Fibroblast of mammary gland (primary cell): ENCODE measurements around the gene OVCH1.
A peak's percentile ranks its signal among the peaks of the same experiment; 100 is the strongest.

Source experiments
- DNase-seq: peaks from one replicate; pipeline ENCODE4 v3.0.0-alpha.2; 2010; ENCODE audit warnings: low read depth
- H3K4me3 ChIP-seq: 2 replicates; pipeline ENCODE4 v1.5.1; 2011; ENCODE audit warnings: low read depth, mild to moderate bottlenecking, low read length, moderate library complexity; ENCODE audit not compliant: control insufficient read depth
- TF ChIP-seq, protein P1 (sequence below): conservative IDR thresholded peaks from 2 replicates; pipeline ENCODE4 v1.5.1; 2011; ENCODE audit warnings: low read depth, low read length, inconsistent platforms; ENCODE audit not compliant: control insufficient read depth, insufficient read depth

OVCH1 gene

DNA sequence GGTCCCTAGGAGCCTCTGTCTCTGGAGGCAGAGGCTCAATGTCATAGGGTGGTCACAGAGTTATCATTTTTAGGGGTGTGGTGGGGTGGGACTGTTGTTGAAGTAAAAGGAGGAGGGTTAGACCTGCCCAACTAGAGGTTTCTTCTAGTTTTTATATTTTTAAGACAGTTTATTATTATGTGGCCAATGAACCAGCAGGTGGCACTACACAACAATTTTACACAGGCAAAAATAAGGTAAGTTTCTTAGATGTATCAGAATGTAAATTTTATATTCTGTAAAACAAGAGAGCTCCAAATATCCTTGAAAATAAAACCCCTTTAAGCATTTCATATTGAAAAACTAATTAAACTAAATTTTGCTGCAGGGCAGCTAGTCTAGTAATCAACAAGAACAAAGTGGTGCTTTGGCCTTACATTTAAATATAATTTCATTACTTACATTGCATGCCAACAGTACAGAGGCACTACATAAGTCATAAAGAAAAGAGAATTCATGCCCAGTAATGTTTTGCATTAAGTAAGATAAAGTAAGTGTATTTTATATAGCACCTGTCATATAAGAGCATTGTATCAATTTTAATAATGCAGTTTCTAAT is 22.2 kb upstream of the OVCH1 start:
- DNase-seq = peak; percentile 71

DNA sequence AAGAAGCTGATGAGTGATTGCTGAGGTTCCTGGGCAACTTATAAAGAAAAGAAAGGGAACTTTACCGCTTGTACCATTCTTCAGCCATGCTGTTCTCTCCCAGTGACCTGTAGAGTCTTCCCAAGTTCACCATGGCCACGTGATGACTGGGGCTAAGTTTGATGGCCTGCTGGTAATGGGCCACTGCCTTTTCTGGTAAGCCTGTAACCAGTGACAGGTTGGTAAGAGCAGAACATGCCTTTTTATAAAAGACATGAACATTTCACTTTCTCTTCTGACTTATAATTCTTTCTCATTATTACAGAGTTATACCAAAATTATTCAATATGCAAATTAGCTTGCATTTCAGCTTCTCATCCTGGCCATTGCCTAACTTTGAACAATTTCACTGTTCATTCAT is 20.9 kb upstream of the OVCH1 start:
- no peak overlapping the region for H3K4me3 ChIP-seq
- TF ChIP-seq, protein P1, sequence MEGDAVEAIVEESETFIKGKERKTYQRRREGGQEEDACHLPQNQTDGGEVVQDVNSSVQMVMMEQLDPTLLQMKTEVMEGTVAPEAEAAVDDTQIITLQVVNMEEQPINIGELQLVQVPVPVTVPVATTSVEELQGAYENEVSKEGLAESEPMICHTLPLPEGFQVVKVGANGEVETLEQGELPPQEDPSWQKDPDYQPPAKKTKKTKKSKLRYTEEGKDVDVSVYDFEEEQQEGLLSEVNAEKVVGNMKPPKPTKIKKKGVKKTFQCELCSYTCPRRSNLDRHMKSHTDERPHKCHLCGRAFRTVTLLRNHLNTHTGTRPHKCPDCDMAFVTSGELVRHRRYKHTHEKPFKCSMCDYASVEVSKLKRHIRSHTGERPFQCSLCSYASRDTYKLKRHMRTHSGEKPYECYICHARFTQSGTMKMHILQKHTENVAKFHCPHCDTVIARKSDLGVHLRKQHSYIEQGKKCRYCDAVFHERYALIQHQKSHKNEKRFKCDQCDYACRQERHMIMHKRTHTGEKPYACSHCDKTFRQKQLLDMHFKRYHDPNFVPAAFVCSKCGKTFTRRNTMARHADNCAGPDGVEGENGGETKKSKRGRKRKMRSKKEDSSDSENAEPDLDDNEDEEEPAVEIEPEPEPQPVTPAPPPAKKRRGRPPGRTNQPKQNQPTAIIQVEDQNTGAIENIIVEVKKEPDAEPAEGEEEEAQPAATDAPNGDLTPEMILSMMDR = no peak
- DNase-seq = no peak

More for the DNA sequence above, 22.2 kb upstream of the OVCH1 start:
- no peak overlapping the region for H3K4me3 ChIP-seq
- TF ChIP-seq, protein P1 = peak; percentile 54

DNA sequence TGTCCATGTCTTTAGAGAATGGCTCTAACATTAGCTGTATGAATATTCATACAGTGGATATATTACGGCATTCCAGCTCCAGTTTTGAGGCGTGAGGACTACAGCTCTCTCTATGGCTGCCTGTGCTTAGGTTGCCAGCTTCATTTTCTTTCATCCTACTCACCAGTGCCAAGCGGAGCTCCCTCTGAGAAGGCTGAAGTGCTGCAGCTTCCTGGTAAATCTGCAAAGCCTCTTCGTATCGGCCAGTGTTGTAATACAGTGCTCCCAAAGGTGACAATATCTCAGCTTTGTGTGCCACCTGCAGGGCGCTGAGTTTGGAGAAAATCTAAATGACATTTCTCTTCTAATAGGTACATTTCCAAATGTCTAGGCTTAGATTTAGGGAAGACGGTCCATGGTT is 19.8 kb upstream of the OVCH1 start:
- TF ChIP-seq, protein P1 = no peak
- no peak overlapping the region for H3K4me3 ChIP-seq

DNA sequence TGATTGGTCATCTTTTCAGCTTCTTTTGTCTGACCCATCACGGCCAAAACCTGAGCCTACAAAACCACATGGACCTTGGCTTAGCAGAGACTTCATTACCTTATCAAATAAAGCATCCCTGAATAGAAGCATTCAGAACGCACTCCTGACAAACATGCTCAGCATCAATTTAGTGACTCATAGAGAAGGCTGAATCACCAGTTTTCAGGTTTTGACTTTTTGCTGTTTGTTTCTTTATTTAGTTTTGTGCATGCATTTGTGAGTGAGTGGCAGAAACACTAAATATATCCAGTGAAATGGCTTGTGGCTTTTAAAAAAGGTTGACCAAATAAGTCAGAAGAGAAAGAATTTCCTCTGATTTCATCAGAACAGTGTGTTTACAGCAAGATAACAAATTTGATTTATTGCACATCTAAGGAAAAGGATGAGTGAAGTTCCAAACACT is 19.0 kb upstream of the OVCH1 start:
- TF ChIP-seq, protein P1 = no peak
- peak; percentile 52 for DNase-seq

More for the DNA sequence above, 19.8 kb upstream of the OVCH1 start:
- no peak for DNase-seq

DNA sequence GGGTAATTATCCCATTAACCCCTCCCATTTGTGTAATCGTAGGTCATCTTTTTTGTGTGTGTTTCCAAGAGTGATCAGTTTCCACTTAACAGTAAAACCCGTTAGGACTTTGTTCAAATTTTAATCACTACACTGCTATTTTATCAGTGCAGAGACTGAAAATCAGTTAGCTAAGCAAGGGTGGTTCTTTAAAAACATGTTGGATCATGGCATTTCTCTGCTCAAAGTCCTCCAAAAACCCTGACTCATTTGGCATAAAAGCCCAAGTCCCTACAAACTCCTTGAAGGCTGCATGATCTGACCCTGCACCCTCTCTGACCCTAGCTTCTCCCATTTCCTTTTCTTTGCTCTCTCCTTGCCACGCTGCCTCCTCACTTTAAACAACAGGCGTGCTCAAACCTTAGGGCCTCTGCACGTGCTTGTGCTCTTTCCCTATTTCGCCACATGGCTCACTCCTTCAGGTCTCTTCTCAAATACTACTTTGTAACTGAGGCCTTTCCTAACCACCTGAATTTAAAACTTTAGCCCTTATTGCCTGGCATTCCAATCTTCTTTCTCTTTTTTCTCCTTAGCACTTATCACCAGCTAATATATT is 13.2 kb upstream of the OVCH1 start:
- peak; percentile 8 for DNase-seq
- no peak overlapping the region for H3K4me3 ChIP-seq
- TF ChIP-seq, protein P1 = no peak

More for the DNA sequence above, 19.0 kb upstream of the OVCH1 start:
- no peak overlapping the region for H3K4me3 ChIP-seq

DNA sequence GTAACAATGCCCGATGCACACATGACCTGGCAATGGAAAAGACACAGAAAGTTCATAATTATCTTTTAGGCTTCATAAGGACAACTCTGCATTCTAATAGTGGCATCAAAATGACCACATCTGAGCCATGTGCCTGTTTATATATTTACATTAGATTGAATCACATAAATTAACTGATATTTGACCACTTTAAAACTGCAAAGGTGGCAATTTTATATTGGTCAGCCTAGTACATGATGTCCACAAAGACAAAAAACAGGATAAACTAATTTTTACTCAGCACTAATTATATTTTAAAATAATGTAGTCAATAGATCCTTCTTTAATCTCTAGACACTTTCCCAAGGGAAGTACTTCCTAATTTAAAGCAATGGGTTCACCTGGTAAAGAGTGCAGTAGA is 12.0 kb upstream of the OVCH1 start:
- DNase-seq = no peak
- no peak overlapping the region for H3K4me3 ChIP-seq
- TF ChIP-seq, protein P1 = no peak

DNA sequence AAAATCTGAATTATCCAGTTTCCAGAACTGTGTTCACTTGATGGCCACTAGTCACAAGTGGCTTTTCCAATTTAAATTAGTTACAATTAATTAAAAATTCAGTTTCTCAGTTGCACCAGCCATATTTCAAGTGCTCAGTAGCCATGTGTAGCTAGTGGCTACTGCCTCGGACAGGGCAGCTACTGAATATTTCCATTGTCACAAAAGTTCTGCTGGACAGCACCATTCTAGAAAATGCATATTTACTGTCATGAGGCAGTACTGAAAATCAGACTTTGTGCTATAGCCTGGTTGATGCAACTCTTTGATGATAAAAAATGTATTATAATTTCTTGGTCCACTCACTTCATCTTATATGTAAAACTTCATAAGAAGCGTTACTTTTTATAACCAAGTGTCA is 11.5 kb upstream of the OVCH1 start:
- TF ChIP-seq, protein P1 = no peak
- no peak overlapping the region for H3K4me3 ChIP-seq
- no peak for DNase-seq
